Karpas-422 (cell line): ENCODE data around the gene ACTL6A. TPM values are rescaled to one million over a fixed set of nuclear protein-coding genes. Genes with fewer than 3 reads are reported as not detected.

ENCODE experiments used
- DNase-seq: peaks from one replicate; pipeline ENCODE4 v3.0.0-alpha.2; 2015
- H2AFZ ChIP-seq: fragments of 200-600 bp; sonication (generic); 2 replicates; pipeline ENCODE4 v1.6.1; 2014; ENCODE audit warnings: antibody characterized with exemption, low read length, mixed read lengths
- H3K27ac ChIP-seq: fragments of 200-600 bp; sonication (generic); 2 replicates; pipeline ENCODE4 v1.5.1; 2014; ENCODE audit warnings: mild to moderate bottlenecking, low read length, moderate library complexity
- H3K27me3 ChIP-seq: fragments of 200-600 bp; sonication (generic); 2 replicates; pipeline ENCODE4 v1.6.1; 2014; ENCODE audit warnings: low read length, mixed read lengths
- H3K36me3 ChIP-seq: fragments of 200-600 bp; sonication (generic); 2 replicates; pipeline ENCODE4 v1.6.1; 2014; ENCODE audit warnings: low read length, mixed read lengths; ENCODE audit not compliant: insufficient read depth
- H3K4me1 ChIP-seq: fragments of 200-600 bp; sonication (generic); 2 replicates; pipeline ENCODE4 v1.6.1; 2014; ENCODE audit warnings: mild to moderate bottlenecking, low read length, mixed read lengths
- H3K4me2 ChIP-seq: fragments of 200-600 bp; sonication (generic); 2 replicates; pipeline ENCODE4 v1.6.1; 2014; ENCODE audit warnings: low read length, low read depth, mild to moderate bottlenecking; ENCODE audit not compliant: poor library complexity, severe bottlenecking
- H3K4me3 ChIP-seq: fragments of 200-600 bp; sonication (generic); 2 replicates; pipeline ENCODE4 v1.5.1; 2014; ENCODE audit warnings: mild to moderate bottlenecking, antibody characterized with exemption, low read length, mixed read lengths
- H3K79me2 ChIP-seq: fragments of 200-600 bp; sonication (generic); 2 replicates; pipeline ENCODE4 v1.6.1; 2014; ENCODE audit warnings: mild to moderate bottlenecking, low read length, mixed read lengths
- H3K9ac ChIP-seq: fragments of 200-600 bp; sonication (generic); 2 replicates; pipeline ENCODE4 v1.6.0; 2014; ENCODE audit warnings: low read length
- H3K9me2 ChIP-seq: fragments of 200-600 bp; sonication (generic), shearing (Covaris generic); replicated peaks from 2 replicates; pipeline ENCODE4 v1.6.0; 2014; ENCODE audit warnings: mild to moderate bottlenecking, low read length, moderate library complexity; ENCODE audit not compliant: insufficient read depth
- H3K9me3 ChIP-seq: fragments of 300-700, 200-600 bp; sonication (generic); 2 replicates; pipeline ENCODE4 v1.6.1; 2014; ENCODE audit warnings: low read length, mixed read lengths
- H4K20me1 ChIP-seq: fragments of 200-600 bp; sonication (generic); 2 replicates; pipeline ENCODE4 v1.6.1; 2014; ENCODE audit warnings: mild to moderate bottlenecking, antibody characterized with exemption, low read length, low read depth; ENCODE audit not compliant: insufficient read depth
- total RNA-seq: library from RNA; depleted of rRNA; stranded (reverse); fragments of >200 nt; shearing (Covaris generic); gene quantifications from 2 replicates; pipeline ENCODE4 v1.2.3, GENCODE V29; 2014; ENCODE audit warnings: low replicate concordance

The ACTL6A gene
- total RNA-seq, 1 experiment from 2014 or later: 68.6 TPM

DNA sequence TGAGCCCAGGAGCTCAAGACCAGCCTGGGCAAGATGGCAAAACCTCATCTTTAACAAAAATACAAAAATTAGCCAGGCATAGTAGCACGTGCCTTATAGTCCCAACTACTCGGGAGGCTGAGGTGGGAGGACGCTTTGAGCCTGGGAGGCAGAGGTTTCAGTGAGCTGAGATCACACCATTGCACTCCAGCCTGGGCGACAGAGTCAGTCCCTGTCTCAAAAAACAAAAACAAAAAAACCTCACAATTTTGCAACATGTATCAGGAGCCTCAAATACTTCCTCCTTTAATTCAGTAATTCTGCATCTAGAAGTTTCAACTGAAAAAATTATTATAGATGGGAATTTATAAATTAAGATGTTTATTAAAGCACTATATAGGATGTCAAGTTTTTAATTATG lies 40.6 kb downstream of the ACTL6A start:
- Histone ChIP-seq H3K9me2 (no peaks in the 10 kb centered on the region), H3K4me3 (peak overlapping the region; percentile 88), H3K4me1 (peaks cover 41% of the 10 kb centered on the region), H3K27me3 (no peaks in the 10 kb centered on the region), H3K9me3 (no peaks in the 10 kb centered on the region), H2AFZ (no peak overlapping the region), H3K9ac (peak overlapping the region; percentile 90), H3K79me2 (peaks cover 79% of the 10 kb centered on the region), H3K4me2 (peak overlapping the region; percentile 84), H3K27ac (peak overlapping the region; percentile 89), H3K36me3 (peaks cover 39% of the 10 kb centered on the region), H4K20me1 (no peaks in the 10 kb centered on the region)
- DNase-seq: no peak

DNA sequence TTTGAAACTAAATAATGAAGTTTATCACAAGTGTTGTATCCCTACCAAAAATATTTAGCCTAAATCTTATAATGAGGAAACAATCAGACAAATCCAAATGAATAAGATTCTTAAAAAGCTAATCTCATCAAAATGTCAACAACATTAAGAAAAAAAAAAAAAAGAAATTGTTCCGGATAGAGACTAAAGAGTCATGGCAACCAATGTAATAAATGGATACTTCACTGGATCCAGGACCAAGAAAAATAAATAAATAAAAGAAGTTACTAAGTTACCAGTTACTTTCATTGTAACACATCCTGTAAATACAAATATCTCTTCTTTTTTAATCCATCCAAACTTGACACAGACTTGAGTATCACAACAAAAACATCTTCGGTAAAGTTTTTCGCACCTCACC lies 41.1 kb downstream of the ACTL6A start:
- Histone ChIP-seq H3K27ac (peak overlapping the region; percentile 89), H3K9me3 (no peaks in the 10 kb centered on the region), H3K36me3 (peaks cover 34% of the 10 kb centered on the region), H3K9me2 (no peaks in the 10 kb centered on the region), H3K27me3 (no peaks in the 10 kb centered on the region), H3K4me1 (peaks cover 46% of the 10 kb centered on the region), H3K4me2 (peak overlapping the region; percentile 84), H3K4me3 (peak overlapping the region; percentile 88), H3K9ac (peak overlapping the region; percentile 90), H3K79me2 (peaks cover 84% of the 10 kb centered on the region), H4K20me1 (no peaks in the 10 kb centered on the region), H2AFZ (peak overlapping the region; percentile 54; the same call in 1 of the 2 replicates)
- peak; percentile 66 for DNase-seq

DNA sequence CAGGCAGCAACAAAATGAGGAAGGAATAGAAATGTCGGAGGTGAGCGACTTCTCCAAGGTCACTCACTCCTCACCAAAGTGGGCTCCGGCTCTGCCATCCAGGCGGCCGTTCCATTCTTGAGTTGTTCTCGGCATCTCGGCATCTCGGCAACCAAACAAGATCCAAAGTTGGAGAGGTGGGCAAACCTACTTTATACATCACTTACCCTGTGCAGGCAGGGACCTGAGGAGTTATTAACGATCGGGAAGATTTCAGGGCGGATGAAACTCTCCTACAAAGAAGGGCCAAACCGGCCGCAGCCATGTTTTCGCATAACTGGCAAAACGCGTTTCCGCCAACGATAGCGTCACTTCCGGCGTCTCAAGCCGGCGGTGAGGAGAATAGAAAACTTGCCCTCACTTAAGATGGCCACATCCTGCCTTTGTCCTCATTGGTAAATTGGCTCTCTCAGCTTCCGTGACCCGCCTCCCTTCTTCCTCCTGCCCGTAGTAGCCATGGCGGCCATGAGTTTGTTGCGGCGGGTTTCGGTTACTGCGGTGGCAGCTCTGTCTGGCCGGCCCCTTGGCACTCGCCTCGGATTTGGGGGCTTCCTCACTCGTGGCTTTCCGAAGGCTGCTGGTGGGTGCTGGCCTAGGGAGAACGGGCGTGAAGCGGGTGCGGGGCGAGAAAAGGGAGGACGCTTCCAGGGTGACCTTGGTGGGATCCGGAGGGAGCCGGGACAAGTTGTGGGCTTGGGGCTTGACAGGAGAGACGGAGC lies 41.8 kb downstream of the ACTL6A start, which contains the start of the genes MRPL47 and NDUFB5:
Gene MRPL47, minus strand, starts transcription at position 318 of the 758 bp plus-strand sequence. Its CDS starts 14 bp downstream, at position 304.
Gene NDUFB5, plus strand, starts transcription at position 474 of the 758 bp plus-strand sequence. Its CDS starts 22 bp downstream, at position 496.
- Histone ChIP-seq H3K4me2 (peak within 1 kb of the TSS; percentile 84), H3K9me3 (no peaks in the 10 kb centered on the region), H3K9me2 (no peaks in the 10 kb centered on the region), H3K36me3 (peaks cover 28% of the 10 kb centered on the region), H3K4me3 (peak within 1 kb of the TSS; percentile 88), H3K9ac (peak within 1 kb of the TSS; percentile 90), H3K4me1 (peaks cover 53% of the 10 kb centered on the region), H3K27ac (peak within 1 kb of the TSS; percentile 89), H4K20me1 (no peaks in the 10 kb centered on the region), H2AFZ (peak within 1 kb of the TSS; percentile 54; the same call in 1 of the 2 replicates), H3K27me3 (no peaks in the 10 kb centered on the region), H3K79me2 (peaks cover 86% of the 10 kb centered on the region)
- DNase-seq: peak; percentile 99

DNA sequence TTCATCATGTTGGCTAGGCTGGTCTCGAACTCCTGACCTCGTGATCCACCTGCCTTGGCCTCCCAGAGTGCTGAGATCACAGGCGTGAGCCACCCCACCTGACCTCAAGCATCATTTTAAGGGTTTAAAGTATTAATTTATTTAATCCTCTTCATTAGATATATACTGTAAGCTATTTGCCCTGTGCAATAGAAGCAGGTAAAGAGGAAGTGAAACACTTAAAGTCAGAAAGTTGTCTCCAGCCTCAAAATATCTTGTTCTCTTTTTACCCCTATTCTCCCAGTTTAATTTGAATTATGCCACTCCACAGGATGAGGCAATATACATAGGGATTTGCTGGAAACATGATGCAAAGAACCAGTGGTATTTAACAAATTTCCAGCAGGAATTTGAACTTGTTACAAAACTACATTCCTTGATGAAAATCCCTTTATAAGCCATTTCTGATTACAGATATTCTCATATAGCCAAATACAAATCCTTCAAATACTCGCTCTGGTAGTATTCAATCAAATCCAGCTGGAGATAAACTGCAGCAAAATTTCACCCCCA lies 43.9 kb downstream of the ACTL6A start:
- 0 out of 2 replicates have a peak overlapping the region, but pooled peaks have one; percentile 9 for H3K4me3 ChIP-seq
- no peaks in the 10 kb centered on the region for H4K20me1 ChIP-seq
- H3K27ac ChIP-seq: peak overlapping the region; percentile 89
- no peaks in the 10 kb centered on the region for H3K9me3 ChIP-seq
- H3K79me2 ChIP-seq: peaks cover 90% of the 10 kb centered on the region
- peak overlapping the region; percentile 71 for H3K4me2 ChIP-seq
- peak; percentile 85 for DNase-seq
- peaks cover 20% of the 10 kb centered on the region; the same call in 1 of the 2 replicates for H3K36me3 ChIP-seq
- no peak overlapping the region for H2AFZ ChIP-seq
- H3K9me2 ChIP-seq: no peaks in the 10 kb centered on the region
- H3K4me1 ChIP-seq: peaks cover 54% of the 10 kb centered on the region
- H3K9ac ChIP-seq: peak overlapping the region; percentile 6; the same call in 1 of the 2 replicates
- no peaks in the 10 kb centered on the region for H3K27me3 ChIP-seq

DNA sequence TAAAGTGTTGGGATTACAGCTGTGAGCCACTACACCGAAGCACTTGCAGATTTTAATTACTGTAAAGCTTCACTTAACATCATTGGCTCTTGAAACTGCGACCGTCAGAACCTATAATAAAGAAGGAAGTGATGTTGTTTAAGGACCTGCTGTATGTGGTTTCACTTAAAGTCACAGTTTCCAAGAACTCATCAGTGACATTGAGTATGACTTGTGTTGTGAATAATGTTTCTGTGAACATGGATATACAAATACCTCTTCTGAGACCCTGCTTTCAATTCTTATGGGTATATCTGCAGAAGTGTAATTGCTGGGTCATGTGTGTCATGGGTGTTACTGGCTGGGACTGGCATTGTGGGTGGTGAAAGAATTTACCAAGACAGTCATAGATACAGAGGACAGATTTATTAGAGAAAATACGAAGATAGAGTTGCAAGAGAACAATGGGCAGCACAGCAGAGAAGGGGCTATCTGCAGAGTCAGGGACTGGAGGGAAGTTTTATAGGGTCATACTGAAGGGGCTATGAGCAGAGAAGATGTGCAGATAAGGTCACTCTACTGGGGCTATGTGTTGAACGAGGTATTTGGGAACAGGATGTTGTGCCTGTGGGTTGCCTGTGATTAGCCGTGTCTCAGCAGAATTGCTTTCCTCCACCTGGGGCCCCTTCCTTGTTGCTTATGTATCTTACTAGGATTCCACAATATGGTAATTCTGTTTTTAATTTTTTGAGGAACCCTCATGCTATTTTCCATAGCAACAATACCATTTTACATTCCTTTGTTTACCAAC lies 46.4 kb downstream of the ACTL6A start:
- Histone ChIP-seq H4K20me1 (no peaks in the 10 kb centered on the region), H3K79me2 (peaks cover 86% of the 10 kb centered on the region), H3K9me2 (no peaks in the 10 kb centered on the region), H3K36me3 (peaks cover 18% of the 10 kb centered on the region; the same call in 1 of the 2 replicates), H2AFZ (no peak overlapping the region), H3K9ac (0 out of 2 replicates have a peak overlapping the region, but pooled peaks have one; percentile 0), H3K4me3 (no peak overlapping the region), H3K27me3 (no peaks in the 10 kb centered on the region), H3K4me1 (peaks cover 65% of the 10 kb centered on the region), H3K9me3 (no peaks in the 10 kb centered on the region), H3K4me2 (peak overlapping the region; percentile 7), H3K27ac (peak overlapping the region; percentile 53)
- no peak for DNase-seq

DNA sequence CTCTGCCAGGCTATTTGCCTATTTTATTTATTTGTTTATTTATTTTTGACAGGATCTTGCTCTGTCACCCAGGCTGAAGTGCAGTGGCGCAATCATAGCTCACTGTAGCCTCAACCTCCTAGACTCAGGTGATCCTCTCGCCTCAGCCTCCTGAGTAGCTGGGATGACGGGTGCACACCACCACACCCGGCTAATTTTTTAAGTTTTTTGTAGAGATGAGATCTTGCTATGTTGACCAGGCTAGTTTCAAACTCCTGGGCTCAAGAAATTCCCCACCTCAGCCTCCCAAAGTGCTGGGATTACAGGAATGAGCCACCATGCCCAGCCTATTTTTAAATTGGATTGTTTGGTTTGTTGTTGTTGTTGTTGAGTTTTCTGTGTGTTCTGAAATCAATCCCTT lies 47.3 kb downstream of the ACTL6A start:
- Histone ChIP-seq H3K79me2 (peaks cover 81% of the 10 kb centered on the region), H3K4me3 (no peak overlapping the region), H3K27ac (no peak overlapping the region), H3K27me3 (no peaks in the 10 kb centered on the region), H3K4me2 (no peak overlapping the region), H3K36me3 (peaks cover 18% of the 10 kb centered on the region; the same call in 1 of the 2 replicates), H3K9me2 (no peaks in the 10 kb centered on the region), H3K4me1 (peaks cover 65% of the 10 kb centered on the region), H3K9me3 (no peaks in the 10 kb centered on the region), H3K9ac (no peak overlapping the region), H4K20me1 (no peaks in the 10 kb centered on the region), H2AFZ (no peak overlapping the region)
- DNase-seq: no peak

DNA sequence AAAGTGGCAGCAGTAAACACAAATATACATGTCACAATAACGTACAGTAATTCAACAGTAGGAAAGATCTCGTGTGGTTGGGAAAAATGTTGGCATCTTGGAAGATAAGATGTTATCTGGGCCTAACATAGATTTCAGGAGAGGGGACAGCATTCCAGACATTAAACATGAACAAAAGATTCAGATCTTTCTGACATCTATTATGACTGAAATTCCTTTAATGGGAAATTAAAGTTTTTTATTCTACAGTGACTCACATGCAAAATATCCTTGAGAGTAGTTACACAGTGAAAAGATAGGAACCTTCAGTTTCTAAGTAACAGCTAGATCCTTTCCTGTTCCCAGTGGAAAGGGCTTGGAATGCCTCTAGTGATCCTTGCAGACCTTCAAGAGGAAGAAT lies 51.1 kb downstream of the ACTL6A start:
- DNase-seq: no peak
- Histone ChIP-seq H3K27me3 (no peaks in the 10 kb centered on the region), H3K9ac (no peak overlapping the region), H3K9me2 (no peaks in the 10 kb centered on the region), H3K4me1 (peaks cover 31% of the 10 kb centered on the region), H3K36me3 (peaks cover 39% of the 10 kb centered on the region), H3K4me3 (no peak overlapping the region), H2AFZ (no peak overlapping the region), H3K4me2 (no peak overlapping the region), H4K20me1 (no peaks in the 10 kb centered on the region), H3K79me2 (peaks cover 66% of the 10 kb centered on the region), H3K9me3 (no peaks in the 10 kb centered on the region), H3K27ac (peak overlapping the region; percentile 28; the same call in 1 of the 2 replicates)
